H1 (cell line): ENCODE measurements around the gene HOXD12. TPM values are rescaled to one million over a fixed set of nuclear protein-coding genes. Genes with fewer than 3 reads are reported as not detected.

Source experiments
- ASH2L ChIP-seq: fragments of 200-600, 300-600 bp; sonication (generic); IDR thresholded peaks from one replicate; pipeline ENCODE4 v1.7.1; 2017; ENCODE audit warnings: low read length
- BCL11A ChIP-seq, 2 experiments: IDR thresholded peaks; one replicate each; pipeline ENCODE4 v1.6.1; 2011; ENCODE audit warnings: low read depth in 2 of 2, low read length in 2 of 2, mild to moderate bottlenecking in 2 of 2
- BRCA1 ChIP-seq: IDR thresholded peaks from 2 replicates; pipeline ENCODE4 v1.6.1; 2012; ENCODE audit warnings: low read depth, low read length, improper control_type of control experiment
- CBX8 ChIP-seq: fragments of 300-800, 300-1000 bp; sonication (generic); IDR thresholded peaks from 2 replicates; pipeline ENCODE4 v1.7.1; 2016; ENCODE audit warnings: low read depth, low read length, borderline replicate concordance
- CEBPB ChIP-seq: IDR thresholded peaks from 2 replicates; pipeline ENCODE4 v1.6.1; 2012; ENCODE audit warnings: low read depth, low read length
- CREB1 ChIP-seq: IDR thresholded peaks from 2 replicates; pipeline ENCODE4 v1.6.1; 2012; ENCODE audit warnings: inconsistent platforms
- CTBP2 ChIP-seq: IDR thresholded peaks from 2 replicates; pipeline ENCODE4 v1.7.0; 2011; ENCODE audit warnings: borderline replicate concordance, mild to moderate bottlenecking, moderate library complexity, mixed read lengths, low read length; ENCODE audit not compliant: insufficient read depth, insufficient read length
- EZH2 ChIP-seq: fragments of 200-600 bp; sonication (generic); IDR thresholded peaks from 2 replicates; pipeline ENCODE4 v1.7.1; 2012; ENCODE audit warnings: low read depth, mild to moderate bottlenecking, moderate library complexity, low read length, inconsistent platforms; ENCODE audit not compliant: severe bottlenecking
- GABPA ChIP-seq: IDR thresholded peaks from 2 replicates; pipeline ENCODE4 v1.6.1; 2011; ENCODE audit warnings: mild to moderate bottlenecking, low read length, moderate library complexity, borderline replicate concordance; ENCODE audit not compliant: insufficient read depth
- JUN ChIP-seq: IDR thresholded peaks from 2 replicates; pipeline ENCODE4 v1.6.1; 2011; ENCODE audit warnings: low read depth, mild to moderate bottlenecking, improper control_type of control experiment, low read length
- JUND ChIP-seq: IDR thresholded peaks from 2 replicates; pipeline ENCODE4 v1.6.1; 2011; ENCODE audit warnings: mild to moderate bottlenecking, improper control_type of control experiment, low read length
- MAFK ChIP-seq: IDR thresholded peaks from 2 replicates; pipeline ENCODE4 v1.6.1; 2012; ENCODE audit warnings: low read depth, mild to moderate bottlenecking, improper control_type of control experiment, low read length
- POLR2AphosphoS5 ChIP-seq: IDR thresholded peaks from 2 replicates; pipeline ENCODE4 v1.6.1; 2011; ENCODE audit warnings: low read depth, low read length
- RAD21 ChIP-seq, 2 experiments: IDR thresholded peaks in 1 of 2; conservative IDR thresholded peaks in 1 of 2; 2 replicates each; pipeline ENCODE4 v1.6.1; 2011; ENCODE audit warnings: low read depth in 2 of 2, low read length in 2 of 2, improper control_type of control experiment in 1 of 2, inconsistent platforms in 1 of 2, mild to moderate bottlenecking in 1 of 2, moderate library complexity in 1 of 2
- RFX5 ChIP-seq: IDR thresholded peaks from 2 replicates; pipeline ENCODE4 v1.6.1; 2011; ENCODE audit warnings: low read depth, low read length, improper control_type of control experiment, borderline replicate concordance
- RNF2 ChIP-seq: fragments of 200-900, 300-1000 bp; sonication (generic); IDR thresholded peaks from 2 replicates; pipeline ENCODE4 v1.7.1; 2016; ENCODE audit warnings: borderline replicate concordance, low read depth, mild to moderate bottlenecking, antibody characterized with exemption, low read length; ENCODE audit not compliant: poor library complexity, severe bottlenecking; ENCODE audit errors: missing control alignments
- RXRA ChIP-seq: IDR thresholded peaks from 2 replicates; pipeline ENCODE4 v1.6.1; 2011; ENCODE audit warnings: low read depth, mild to moderate bottlenecking, low read length, moderate library complexity; ENCODE audit not compliant: insufficient read depth
- SIN3A ChIP-seq, 2 experiments: IDR thresholded peaks in 1 of 2; conservative IDR thresholded peaks in 1 of 2; 2 replicates each; pipeline ENCODE4 v1.6.1; 2011 to 2012; ENCODE audit warnings: low read length in 2 of 2, improper control_type of control experiment in 1 of 2, low read depth in 1 of 2, mild to moderate bottlenecking in 1 of 2
- SIRT6 ChIP-seq: IDR thresholded peaks from one replicate; pipeline ENCODE4 v1.7.1; 2012; ENCODE audit warnings: low read length, inconsistent platforms
- SP1 ChIP-seq: IDR thresholded peaks from 2 replicates; pipeline ENCODE4 v1.6.1; 2011; ENCODE audit warnings: low read depth, low read length
- SP4 ChIP-seq: IDR thresholded peaks from 2 replicates; pipeline ENCODE4 v1.6.1; 2012; ENCODE audit warnings: low read length, inconsistent platforms
- TEAD4 ChIP-seq: IDR thresholded peaks from 2 replicates; pipeline ENCODE4 v1.6.1; 2012; ENCODE audit warnings: low read depth, low read length, inconsistent platforms, mixed read lengths
- polyA plus RNA-seq, 7 experiments: library from polyadenylated mRNA; depleted of rRNA in 3 of 7; stranded (reverse) in 5 of 7; unstranded in 2 of 7; fragments of >200 nt in 5 of 7; fragments of 200-250 nt in 2 of 7; gene quantifications; 1 replicate in 5 of 7; 2 replicates in 1 of 7; 4 replicates in 1 of 7; pipeline versions ENCODE4 v1.2.1 to v1.2.3, GENCODE V29; 2011 to 2013; ENCODE audit warnings: missing spikeins in 2 of 7, mixed read lengths in 2 of 7
- total RNA-seq: library from RNA; stranded (reverse); fragmentation: NEBNext Ultra II Directional; extraction: Animal tissue kit (Norgen Biotek cat#: 25700); gene quantifications from 2 replicates; pipeline ENCODE4 v1.2.1, GENCODE V29; 2021

Gene HOXD12
- total and polyA plus RNA-seq, 2 of the 8 experiments (the other 6 are each of a cell fraction or from before 2014, with no cell fraction given) = not detected

DNA sequence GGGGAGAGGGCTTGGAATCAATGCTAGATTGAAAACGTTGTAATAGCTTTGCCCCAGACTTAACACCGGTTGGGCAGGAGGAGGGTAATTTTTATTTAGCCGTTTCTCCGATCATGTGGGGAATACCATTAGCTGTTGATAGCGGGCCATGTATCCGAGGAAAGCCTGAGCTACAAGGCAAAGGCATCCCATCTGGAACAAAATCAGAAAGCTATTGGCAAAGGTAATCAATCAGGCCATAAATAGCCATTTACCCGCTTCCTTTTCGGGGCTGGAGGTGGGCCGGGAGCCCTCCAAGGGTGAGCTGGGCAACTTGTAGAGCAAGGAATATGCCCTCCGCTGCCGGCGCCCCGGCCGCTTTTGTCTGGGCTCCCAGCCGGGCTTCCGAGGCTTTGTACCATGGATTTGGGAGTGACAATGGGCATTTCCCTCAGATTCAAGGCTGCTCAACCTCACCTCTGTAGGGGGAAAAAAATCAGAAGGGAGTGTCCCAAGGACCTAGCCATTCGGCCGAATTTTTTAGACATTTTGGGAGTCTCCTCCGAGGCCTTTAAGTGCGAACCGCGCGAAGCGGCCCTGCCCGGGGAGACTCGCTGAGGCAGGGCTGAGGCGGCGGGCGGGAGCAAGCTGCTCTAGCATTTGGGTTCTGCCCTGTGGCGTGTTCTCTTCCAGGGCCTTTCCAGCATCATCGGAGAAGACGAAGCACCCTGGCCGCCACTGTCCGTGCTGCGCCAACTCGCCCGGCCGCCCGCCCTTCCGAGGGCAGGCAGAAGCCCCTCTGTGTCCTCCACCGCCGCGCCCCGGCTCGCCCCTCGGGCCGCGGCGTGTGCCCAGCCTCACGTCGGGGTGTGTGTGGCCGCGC is 21.8 kb downstream of the HOXD12 start (continued):
- no peak for TF ChIP-seq SIRT6
- TF ChIP-seq TEAD4 = no peak
- no peak for TF ChIP-seq SIN3A (conservative IDR thresholded peaks at IDR 0.05 in 1 of 2, IDR thresholded peaks at IDR 0.05 in 1 of 2; ENCODE audit: low read depth in 1 of 2, low read length in 2 of 2)
- TF ChIP-seq CREB1 = no peak
- no peak for TF ChIP-seq CEBPB
- no peak for TF ChIP-seq ASH2L
- no peak for TF ChIP-seq RFX5
- no peak for TF ChIP-seq RXRA
- TF ChIP-seq SP4 = no peak
- peak; percentile 77 for TF ChIP-seq RNF2
- TF ChIP-seq JUN = no peak
- no peak for TF ChIP-seq RAD21 (IDR thresholded peaks at IDR 0.05 in 1 of 2, conservative IDR thresholded peaks at IDR 0.05 in 1 of 2; ENCODE audit: low read depth in 2 of 2, low read length in 2 of 2)
- TF ChIP-seq EZH2 = peak; percentile 89
- peak; percentile 73; the same call in 1 of the 2 replicates for TF ChIP-seq CBX8
- TF ChIP-seq SP1 = no peak
- no peak for TF ChIP-seq MAFK
- TF ChIP-seq BCL11A (IDR thresholded peaks at IDR 0.05; ENCODE audit: low read depth in 2 of 2, low read length in 2 of 2) = no peak
- no peak for TF ChIP-seq GABPA
- TF ChIP-seq JUND = no peak
- TF ChIP-seq BRCA1 = no peak
- no peak for TF ChIP-seq POLR2AphosphoS5
- TF ChIP-seq CTBP2 = peak; percentile 84
